Upper lobe of left lung (tissue), 6 donors: ENCODE results near the gene CNOT4. TPM values are rescaled to one million over a fixed set of nuclear protein-coding genes. Genes with fewer than 3 reads are reported as not detected.
"Not testable (repeated sequence)": the region's sequence is repeated elsewhere in the genome, so short reads cannot be mapped to it uniquely, and the experiment has no call there.

ENCODE experiments used
- ATAC-seq, 2 donors: fragments of 200-7000 bp; cut with Tn5 transposase; one replicate each; pipeline ENCODE4 v1.9.1; 2022; ENCODE audit warnings: mild to moderate bottlenecking in 2 of 2, moderate library complexity in 2 of 2; ENCODE audit not compliant: low FRiP score in 2 of 2
- DNase-seq, 2 donors: peaks; one replicate each; pipeline ENCODE4 v3.0.0-alpha.2; 2019 to 2020
- H3K27ac ChIP-seq, 4 donors: fragments of 200-600 bp; sonication (generic); one replicate each; pipeline ENCODE4 v1.5.1; 2016 to 2019
- H3K27me3 ChIP-seq, 4 donors: fragments of 200-600 bp; sonication (generic); one replicate each; pipeline ENCODE4 v1.5.1; 2017 to 2019
- H3K36me3 ChIP-seq, 4 donors: fragments of 200-600 bp; sonication (generic); one replicate each; pipeline ENCODE4 v1.5.1; 2016 to 2019
- H3K4me1 ChIP-seq, 4 donors: fragments of 200-600 bp; sonication (generic); one replicate each; pipeline ENCODE4 v1.5.1; 2018 to 2019
- H3K4me3 ChIP-seq, 4 donors: fragments of 200-600 bp; sonication (generic); one replicate each; pipeline ENCODE4 v1.5.1; 2017 to 2019; ENCODE audit warnings: mild to moderate bottlenecking in 2 of 4, moderate library complexity in 1 of 4
- H3K9me3 ChIP-seq, 4 donors: fragments of 200-600 bp; sonication (generic); one replicate each; pipeline ENCODE4 v1.5.1; 2018 to 2019
- EP300 ChIP-seq, 4 donors: sonication (generic); formaldehyde crosslinking; IDR thresholded peaks; one replicate each; pipeline ENCODE4 v1.5.1; 2017; ENCODE audit warnings: antibody characterized with exemption in 4 of 4, control low read depth in 2 of 4
- POLR2A ChIP-seq, 4 donors: fragments of 450-650 bp; IDR thresholded peaks; one replicate each; pipeline ENCODE4 v1.5.1; 2016 to 2017; ENCODE audit warnings: antibody characterized with exemption in 4 of 4, mild to moderate bottlenecking in 2 of 4
- POLR2AphosphoS5 ChIP-seq, 2 donors: sonication (generic); formaldehyde crosslinking; IDR thresholded peaks; one replicate each; pipeline ENCODE4 v1.5.1; 2017; ENCODE audit warnings: antibody characterized with exemption in 2 of 2
- WGBS, 2 donors: methylation state at CpG; one replicate each; pipeline ENCODE4 v1.1.5; 2017 to 2018; 5-methylcytosine and 5-hydroxymethylcytosine counted together
- total RNA-seq, 6 donors: library from RNA; depleted of rRNA in 4 of 6; stranded (reverse); fragments of >200 nt in 4 of 6; gene quantifications; one replicate each; pipeline versions ENCODE4 v1.1.0 to v1.2.1, GENCODE V29; 2016 to 2021
- TF ChIP-seq, protein P1 (sequence below), 6 experiments: fragments of 450-650 bp in 4 of 6; fragments of 200-600 bp in 2 of 6; sonication (generic) in 2 of 6; IDR thresholded peaks; one replicate each; pipeline ENCODE4 v1.5.1; 2016 to 2019; ENCODE audit warnings: antibody characterized with exemption in 6 of 6
- donor health status: DM: no; HTN: no; CAD: no; lungs with moderate emphysema.
- donor health status: DM: no; HTN: yes; CAD: no; lungs with severe emphysema.

The CNOT4 gene
- total RNA-seq, 6 donors from 2014 or later, result 12.1 to 25.7 (median 19.5) TPM

DNA sequence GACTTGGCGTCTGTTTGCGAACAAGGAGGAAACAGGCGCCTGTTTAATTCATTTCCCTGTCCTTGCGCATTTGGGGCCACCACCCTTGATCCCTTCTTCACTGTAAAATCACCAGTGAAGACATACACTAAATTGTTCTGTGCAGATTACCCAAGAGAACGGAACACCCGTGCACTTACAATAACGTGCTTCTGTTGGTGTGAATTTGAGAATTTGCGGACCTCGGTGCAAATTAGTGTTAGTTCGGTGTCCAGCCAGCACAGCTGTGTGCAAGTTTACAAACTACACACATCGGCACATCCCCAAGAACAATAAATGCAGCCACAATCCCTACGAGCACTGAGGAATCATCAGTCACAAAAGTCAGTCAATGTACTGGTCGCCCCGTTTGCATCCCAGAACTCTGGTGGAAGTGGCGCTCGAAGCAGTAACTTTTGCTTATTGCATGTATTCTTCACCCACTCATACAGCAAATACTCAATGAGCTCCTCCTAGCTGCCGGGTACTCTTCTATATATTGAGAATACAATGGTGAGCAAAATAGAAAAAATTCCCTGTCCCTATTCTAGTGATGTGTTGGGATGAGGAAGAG, 786 bp upstream of the CNOT4 start:
- H3K27ac ChIP-seq, result peak overlapping the region in 3 of 4 donors; percentile 88 to 94 (median 93)
- DNase-seq, result no peak
- no peaks in the 10 kb centered on the region for H3K9me3 ChIP-seq
- TF ChIP-seq, protein P1, sequence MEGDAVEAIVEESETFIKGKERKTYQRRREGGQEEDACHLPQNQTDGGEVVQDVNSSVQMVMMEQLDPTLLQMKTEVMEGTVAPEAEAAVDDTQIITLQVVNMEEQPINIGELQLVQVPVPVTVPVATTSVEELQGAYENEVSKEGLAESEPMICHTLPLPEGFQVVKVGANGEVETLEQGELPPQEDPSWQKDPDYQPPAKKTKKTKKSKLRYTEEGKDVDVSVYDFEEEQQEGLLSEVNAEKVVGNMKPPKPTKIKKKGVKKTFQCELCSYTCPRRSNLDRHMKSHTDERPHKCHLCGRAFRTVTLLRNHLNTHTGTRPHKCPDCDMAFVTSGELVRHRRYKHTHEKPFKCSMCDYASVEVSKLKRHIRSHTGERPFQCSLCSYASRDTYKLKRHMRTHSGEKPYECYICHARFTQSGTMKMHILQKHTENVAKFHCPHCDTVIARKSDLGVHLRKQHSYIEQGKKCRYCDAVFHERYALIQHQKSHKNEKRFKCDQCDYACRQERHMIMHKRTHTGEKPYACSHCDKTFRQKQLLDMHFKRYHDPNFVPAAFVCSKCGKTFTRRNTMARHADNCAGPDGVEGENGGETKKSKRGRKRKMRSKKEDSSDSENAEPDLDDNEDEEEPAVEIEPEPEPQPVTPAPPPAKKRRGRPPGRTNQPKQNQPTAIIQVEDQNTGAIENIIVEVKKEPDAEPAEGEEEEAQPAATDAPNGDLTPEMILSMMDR (IDR thresholded peaks at IDR 0.05), result no peak
- TF ChIP-seq POLR2A (IDR thresholded peaks at IDR 0.05), result no peak
- no peak for TF ChIP-seq POLR2AphosphoS5 (IDR thresholded peaks at IDR 0.05)
- TF ChIP-seq EP300 (IDR thresholded peaks at IDR 0.05), result no peak
- H3K36me3 ChIP-seq, result no peaks in the 10 kb centered on the region
- H3K27me3 ChIP-seq, result no peaks in the 10 kb centered on the region
- H3K4me1 ChIP-seq, result peaks cover 21 to 28% (median 27%) of the 10 kb centered on the region in 4 donors
- peak overlapping the region; percentile 61 to 80 (median 66) for H3K4me3 ChIP-seq
- no peak for ATAC-seq
- WGBS, 2 donors, result 2 to 3% methylated on average over 14 to 17 of the region's 17 CpGs

DNA sequence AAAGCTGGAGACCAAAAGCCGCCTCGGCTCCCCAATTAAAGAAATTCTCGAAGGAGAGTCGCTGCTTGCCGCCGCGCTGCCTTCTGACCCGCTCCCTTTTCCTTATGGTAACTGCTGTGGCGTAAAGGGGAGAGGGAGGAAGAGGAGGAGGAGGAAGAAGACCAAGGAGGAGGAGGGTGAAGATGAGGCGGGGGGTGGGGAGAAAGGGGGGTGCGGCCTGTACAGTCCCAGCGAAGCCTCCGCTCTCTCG, 388 bp downstream of the CNOT4 start:
- peaks cover 21 to 28% (median 27%) of the 10 kb centered on the region in 4 donors for H3K4me1 ChIP-seq
- 0% methylated on average over 14 of the region's 14 CpGs for WGBS, 2 donors
- H3K9me3 ChIP-seq, result no peaks in the 10 kb centered on the region
- DNase-seq, result no peak
- no peaks in the 10 kb centered on the region for H3K27me3 ChIP-seq
- peak in 1 of 2 donors; percentile 86 for ATAC-seq
- no peak for TF ChIP-seq POLR2A (IDR thresholded peaks at IDR 0.05)
- TF ChIP-seq, protein P1 (IDR thresholded peaks at IDR 0.05), result no peak
- H3K27ac ChIP-seq, result peak overlapping the region; percentile 88 to 94 (median 92)
- peak overlapping the region; percentile 61 to 80 (median 64) for H3K4me3 ChIP-seq
- no peaks in the 10 kb centered on the region for H3K36me3 ChIP-seq

DNA sequence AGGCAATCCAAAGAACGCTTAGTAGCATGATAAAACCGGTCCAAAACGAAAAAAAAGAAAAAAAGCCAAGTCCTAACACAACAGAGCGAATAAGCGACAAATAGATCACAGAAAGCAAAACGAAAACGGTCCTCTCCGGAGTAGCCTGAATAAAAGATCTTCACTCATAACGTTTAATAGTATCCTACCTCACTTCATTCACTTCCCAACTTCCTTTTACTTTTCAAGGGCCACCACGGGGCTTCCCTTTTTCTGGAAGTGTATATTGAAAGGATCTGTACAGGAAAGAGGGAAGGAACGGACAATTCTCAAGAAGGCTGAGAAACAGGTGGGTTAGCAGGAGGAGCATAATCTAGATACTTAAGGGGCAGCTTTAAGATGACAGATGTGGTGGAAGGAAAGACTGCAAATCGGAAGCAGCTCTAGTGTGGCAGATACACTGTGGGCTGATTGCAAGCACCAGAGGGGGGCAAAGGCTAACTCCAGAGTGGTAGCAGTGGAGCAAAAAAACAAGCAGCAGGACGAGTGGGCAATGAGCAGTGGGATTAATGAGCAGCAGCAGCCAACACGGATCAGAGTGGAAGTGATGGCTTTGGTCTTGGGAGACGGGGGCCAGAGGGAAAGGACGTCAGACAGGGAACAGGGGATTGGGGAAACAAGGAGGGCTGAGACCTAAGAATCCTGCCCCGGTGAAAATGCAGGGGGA, 866 bp downstream of the CNOT4 start:
- no peaks in the 10 kb centered on the region for H3K9me3 ChIP-seq
- DNase-seq (peak in 1 of 2 donors; percentile 26), ATAC-seq (peak; percentile 13 to 27)
- no peaks in the 10 kb centered on the region for H3K27me3 ChIP-seq
- WGBS, 2 donors, result 0 to 1% methylated on average over 17 of the region's 17 CpGs
- TF ChIP-seq EP300 (IDR thresholded peaks at IDR 0.05) (no peak), POLR2AphosphoS5 (IDR thresholded peaks at IDR 0.05) (peak in 1 of 2 donors; percentile 8), POLR2A (IDR thresholded peaks at IDR 0.05) (no peak)
- H3K36me3 ChIP-seq, result no peaks in the 10 kb centered on the region
- peaks cover 21 to 28% (median 27%) of the 10 kb centered on the region in 4 donors for H3K4me1 ChIP-seq
- peak overlapping the region; percentile 61 to 80 (median 64) for H3K4me3 ChIP-seq
- peak overlapping the region; percentile 88 to 94 (median 92) for H3K27ac ChIP-seq

DNA sequence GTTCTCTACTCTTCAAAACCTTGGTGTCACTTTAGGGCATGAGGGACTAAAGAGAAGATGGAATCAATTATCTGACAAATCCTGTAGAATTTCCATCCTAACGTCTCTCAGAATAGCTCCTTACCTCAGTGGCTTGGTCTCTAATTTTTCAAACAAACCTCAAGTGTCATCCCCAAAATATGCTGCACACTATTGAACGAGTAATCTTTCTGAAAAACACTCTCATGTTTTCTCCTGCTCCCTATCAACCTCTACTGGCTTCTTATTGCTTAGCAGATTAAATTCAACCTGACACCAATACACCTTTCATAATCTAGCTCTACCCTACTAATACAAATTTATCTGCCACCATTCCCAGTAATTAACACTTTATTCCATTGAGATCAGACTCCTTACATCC, 8.5 kb downstream of the CNOT4 start:
- ATAC-seq, result no peak
- Histone ChIP-seq H3K9me3 (no peaks in the 10 kb centered on the region), H3K4me1 (peaks cover 20 to 49% (median 34%) of the 10 kb centered on the region in 4 donors), H3K27me3 (no peaks in the 10 kb centered on the region), H3K36me3 (no peaks in the 10 kb centered on the region), H3K27ac (no peak overlapping the region), H3K4me3 (no peak overlapping the region)
- DNase-seq, result no peak
- TF ChIP-seq POLR2A (IDR thresholded peaks at IDR 0.05), result no peak
- TF ChIP-seq EP300 (IDR thresholded peaks at IDR 0.05), result no peak
- TF ChIP-seq, protein P1 (IDR thresholded peaks at IDR 0.05), result no peak
- no peak for TF ChIP-seq POLR2AphosphoS5 (IDR thresholded peaks at IDR 0.05)
- 78 to 79% methylated on average over 2 of the region's 2 CpGs for WGBS, 2 donors

DNA sequence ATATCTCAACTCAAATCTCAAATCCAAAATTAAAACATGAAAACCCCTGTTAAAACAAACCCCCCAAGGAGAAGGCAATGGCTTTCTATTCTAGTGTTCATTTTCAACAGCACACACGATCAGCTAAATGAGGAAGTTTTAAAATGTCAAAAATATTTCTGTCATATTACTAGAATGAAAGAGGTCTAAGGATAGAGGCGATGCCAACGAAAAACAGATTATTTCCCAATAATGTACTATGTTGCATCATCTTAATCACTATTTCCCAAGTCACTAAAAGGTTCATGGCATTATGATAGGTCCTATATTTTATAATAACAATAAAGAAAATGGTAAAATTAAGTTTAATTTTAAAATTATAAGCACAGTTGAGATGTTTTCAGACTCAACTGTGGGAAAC, 10.1 kb downstream of the CNOT4 start:
- TF ChIP-seq, protein P1 (IDR thresholded peaks at IDR 0.05), result no peak
- TF ChIP-seq EP300 (IDR thresholded peaks at IDR 0.05), result no peak
- no peak for TF ChIP-seq POLR2AphosphoS5 (IDR thresholded peaks at IDR 0.05)
- no peak for TF ChIP-seq POLR2A (IDR thresholded peaks at IDR 0.05)
- H3K36me3 ChIP-seq, result no peaks in the 10 kb centered on the region
- no peak overlapping the region for H3K27ac ChIP-seq
- H3K27me3 ChIP-seq, result no peaks in the 10 kb centered on the region
- no peak overlapping the region for H3K4me3 ChIP-seq
- WGBS, 2 donors, result 40% methylated on average over 3 of the region's 3 CpGs
- DNase-seq (no peak), ATAC-seq (peak in 1 of 2 donors; percentile 52)
- no peaks in the 10 kb centered on the region for H3K9me3 ChIP-seq
- peaks cover 20 to 49% (median 34%) of the 10 kb centered on the region in 4 donors for H3K4me1 ChIP-seq

DNA sequence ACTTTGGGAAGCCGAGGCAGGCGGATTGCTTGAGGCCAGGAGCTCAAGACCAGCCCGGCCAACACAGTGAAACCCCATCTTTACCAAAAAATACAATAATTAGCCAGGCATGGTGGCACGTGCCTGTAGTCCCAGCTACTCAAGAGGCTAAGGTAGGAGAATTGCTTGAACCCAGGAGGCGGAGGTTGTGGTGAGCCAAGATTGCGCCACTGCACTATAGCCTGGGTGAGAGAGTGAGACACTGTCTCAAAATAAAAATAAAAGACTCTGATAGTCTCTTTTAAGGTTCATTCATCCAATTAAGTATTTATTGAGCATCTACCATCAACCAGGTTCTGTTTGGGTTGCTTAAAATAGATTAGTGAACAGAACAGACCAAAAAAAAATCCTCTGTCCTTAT, 12.7 kb downstream of the CNOT4 start:
- H3K27me3 ChIP-seq, ATAC-seq, DNase-seq, H3K27ac ChIP-seq, H3K4me3 ChIP-seq, H3K9me3 ChIP-seq, H3K36me3 ChIP-seq: not testable (repeated sequence)
- peaks cover 27 to 53% (median 39%) of the 10 kb centered on the region in 4 donors for H3K4me1 ChIP-seq
- 81 to 98% methylated on average over 6 of the region's 6 CpGs for WGBS, 2 donors
